ENCODE data around the gene MX2.
"Not testable (repeated sequence)": the region's sequence is repeated elsewhere in the genome, so short reads cannot be mapped to it uniquely, and the experiment has no call there.

MX2 gene

DNA sequence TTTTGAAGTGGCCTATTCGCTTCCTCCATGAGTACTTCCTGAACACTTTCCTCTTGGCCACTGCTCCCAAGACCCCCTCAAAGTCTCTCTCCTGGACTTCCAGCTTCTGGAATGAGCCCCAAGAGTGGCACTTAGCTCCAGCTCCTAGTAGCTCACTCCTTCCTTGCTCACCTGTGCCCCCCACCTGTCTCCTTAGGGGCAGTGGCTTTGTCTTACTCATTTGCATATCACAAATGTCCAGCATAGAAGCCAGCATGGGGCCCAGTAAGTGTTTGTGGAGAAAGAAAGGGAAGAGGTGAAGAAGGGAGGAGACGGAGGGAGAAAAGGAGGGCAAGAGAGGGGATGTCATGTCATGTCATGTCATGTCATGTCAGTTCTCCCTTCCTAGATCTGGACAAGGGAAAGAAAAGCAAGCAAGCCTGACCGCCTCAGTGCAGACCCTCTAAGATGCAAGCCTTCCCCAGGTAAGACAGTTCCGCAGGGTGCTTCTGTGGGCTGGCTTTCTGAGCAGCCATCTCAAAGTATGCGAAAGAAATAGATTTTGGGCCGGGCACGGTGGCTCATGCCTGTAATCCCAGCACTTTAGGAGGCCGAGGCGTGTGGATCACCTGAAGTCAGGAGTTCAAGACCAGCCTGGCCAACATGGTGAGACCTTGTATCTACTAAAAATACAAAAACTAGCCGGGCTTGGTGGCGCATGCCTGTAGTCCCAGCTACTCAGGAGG is 57.3 kb downstream of the MX2 start:
- ATAC-seq (replicated peaks) (no peak), DNase-seq (no peak)
- no peak overlapping the region for H3K4me3 Mint-ChIP-seq
- H3K9me3 Mint-ChIP-seq: peaks cover 11 to 17% of the 10 kb centered on the region in 2 donors
- peaks cover 0 to 2% of the 10 kb centered on the region in 2 donors for H3K36me3 Mint-ChIP-seq
- H3K27ac Mint-ChIP-seq: no peak overlapping the region
- no peaks in the 10 kb centered on the region for H3K27me3 Mint-ChIP-seq
- H3K4me1 Mint-ChIP-seq: peaks cover 29 to 49% of the 10 kb centered on the region in 2 donors

DNA sequence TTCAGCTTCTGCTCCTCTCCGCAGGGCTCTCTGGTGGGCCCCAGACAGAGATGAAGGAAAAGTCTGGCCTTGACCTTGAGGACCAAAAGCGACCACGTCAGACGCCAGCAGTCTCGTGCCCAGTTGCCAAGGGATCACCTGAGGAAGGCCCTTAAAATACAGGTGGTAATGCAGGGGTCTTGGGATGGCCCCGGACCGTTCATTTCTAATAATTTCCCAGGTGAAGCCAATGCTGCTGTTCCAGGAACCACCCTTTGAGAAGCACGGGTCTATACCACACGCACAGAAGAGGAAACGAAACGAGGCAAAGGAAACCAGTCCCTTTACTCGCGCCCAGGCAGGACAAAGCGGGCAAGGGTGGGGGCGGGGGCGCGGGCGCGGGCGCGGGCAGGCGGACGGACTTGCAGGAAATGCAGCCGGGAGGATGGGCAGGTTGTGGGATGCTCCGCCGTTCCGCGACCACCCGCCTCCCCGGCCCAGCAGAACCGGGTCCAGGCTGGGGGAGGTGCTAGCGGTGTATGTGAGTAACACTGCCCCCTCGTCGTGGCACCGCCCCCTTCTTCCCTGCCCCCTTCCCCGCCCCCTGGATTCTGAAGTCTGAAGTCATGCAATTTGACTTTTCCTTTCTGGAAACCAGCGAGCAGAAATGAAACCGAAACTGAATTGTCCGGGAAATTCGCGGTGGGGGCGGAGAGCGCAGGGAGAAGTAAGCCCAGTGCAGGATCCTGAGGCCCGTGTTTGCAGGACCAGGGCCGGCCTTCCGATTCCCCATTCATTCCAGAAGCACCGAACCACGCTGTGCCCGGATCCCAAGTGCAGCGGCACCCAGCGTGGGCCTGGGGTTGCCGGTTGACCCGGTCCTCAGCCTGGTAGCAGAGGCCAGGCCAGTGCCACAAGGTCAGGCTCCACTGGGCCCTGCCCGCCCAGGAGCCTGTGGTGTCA is 58.4 kb downstream of the MX2 start:
- ATAC-seq (replicated peaks) (peak; percentile 96), DNase-seq (peak; percentile 47)
- H3K4me1 Mint-ChIP-seq: peaks cover 32 to 60% of the 10 kb centered on the region in 2 donors
- H3K9me3 Mint-ChIP-seq: peaks cover 9 to 17% of the 10 kb centered on the region in 2 donors
- H3K27ac Mint-ChIP-seq: peak overlapping the region; percentile 87
- no peaks in the 10 kb centered on the region for H3K27me3 Mint-ChIP-seq
- H3K4me3 Mint-ChIP-seq: peak overlapping the region; percentile 78 to 80
- H3K36me3 Mint-ChIP-seq: peaks cover 0 to 2% of the 10 kb centered on the region in 2 donors

DNA sequence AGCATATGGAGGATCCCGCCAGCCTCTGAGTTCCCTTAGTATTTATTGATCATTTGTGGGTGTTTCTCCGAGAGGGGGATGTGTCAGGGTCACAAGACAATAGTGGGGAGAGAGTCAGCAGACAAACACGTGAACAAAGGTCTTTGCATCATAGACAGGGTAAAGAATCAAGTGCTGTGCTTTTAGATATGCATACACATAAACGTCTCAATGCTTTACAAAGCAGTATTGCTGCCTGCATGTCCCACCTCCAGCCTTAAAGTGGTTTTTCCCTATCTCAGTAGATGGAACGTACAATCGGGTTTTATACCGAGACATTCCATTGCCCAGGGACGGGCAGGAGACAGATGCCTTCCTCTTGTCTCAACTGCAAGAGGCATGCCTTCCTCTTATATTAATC is 59.2 kb downstream of the MX2 start:
- not testable (repeated sequence) for H3K36me3 Mint-ChIP-seq; DNase-seq; H3K27me3 Mint-ChIP-seq; ATAC-seq (replicated peaks)
- Mint-ChIP-seq H3K4me3 (peak overlapping the region in 1 of 2 donors; percentile 80), H3K9me3 (peaks cover 9 to 13% of the 10 kb centered on the region in 2 donors), H3K4me1 (peaks cover 36 to 68% of the 10 kb centered on the region in 2 donors), H3K27ac (peak overlapping the region; percentile 87)

DNA sequence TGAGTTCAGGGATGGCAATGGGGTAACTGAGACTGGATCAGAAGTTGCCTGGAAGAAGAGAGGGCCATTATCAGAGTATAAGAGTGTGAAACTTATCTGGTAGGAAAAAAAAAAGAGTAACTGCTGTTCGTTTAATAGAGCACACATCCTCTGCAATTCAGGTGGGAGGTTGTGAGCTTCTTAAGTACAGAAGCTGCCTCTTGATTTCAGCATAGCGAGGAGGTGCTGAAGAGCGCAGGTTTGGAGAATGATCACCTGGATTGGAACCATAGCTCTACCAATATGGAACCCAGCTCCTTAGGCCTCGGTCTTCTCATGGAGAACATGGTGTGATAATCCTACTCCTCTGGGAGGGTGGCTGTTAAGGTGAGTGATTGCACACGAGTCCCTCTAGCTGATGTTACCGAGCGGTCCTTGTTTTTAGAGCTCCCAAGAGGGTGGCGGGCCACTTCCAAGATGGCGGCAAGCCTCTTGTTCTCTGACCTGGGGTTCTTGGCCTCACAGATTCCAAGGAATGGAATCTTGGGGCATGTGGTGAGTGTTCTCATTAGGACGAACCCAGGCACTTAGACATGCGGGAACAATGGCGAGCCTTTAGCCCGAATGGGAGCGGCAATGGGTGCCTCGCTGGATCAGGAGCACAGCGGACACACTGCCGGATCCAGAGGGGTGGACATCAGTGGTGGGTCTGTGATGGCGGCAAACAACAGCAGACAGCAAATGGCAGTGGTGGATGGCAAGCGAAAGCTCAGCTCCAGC is 60.9 kb downstream of the MX2 start:
- DNase-seq (no peak), ATAC-seq (replicated peaks) (no peak)
- Mint-ChIP-seq H3K27me3 (no peaks in the 10 kb centered on the region), H3K4me1 (peaks cover 45 to 83% of the 10 kb centered on the region in 2 donors), H3K9me3 (peaks cover 4 to 6% of the 10 kb centered on the region in 2 donors), H3K4me3 (no peak overlapping the region), H3K27ac (peak overlapping the region; percentile 57), H3K36me3 (peaks cover 0 to 3% of the 10 kb centered on the region in 2 donors)

DNA sequence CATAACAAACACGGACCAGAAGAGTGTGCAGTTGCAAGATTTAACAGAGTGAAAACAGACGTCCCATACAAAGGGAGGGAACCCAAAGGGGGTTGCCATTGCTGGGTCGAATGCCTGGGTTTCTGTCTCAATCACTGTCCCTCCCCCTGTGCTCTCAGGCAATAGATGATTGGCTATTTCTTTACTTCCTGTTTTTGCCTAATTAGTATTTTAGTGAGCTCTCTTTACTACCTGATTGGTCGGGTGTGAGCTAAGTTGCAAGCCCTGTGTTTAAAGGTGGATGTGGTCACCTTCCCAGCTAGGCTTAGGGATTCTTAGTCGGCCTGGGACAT is 61.4 kb downstream of the MX2 start:
- not testable (repeated sequence) for H3K9me3 Mint-ChIP-seq

DNA sequence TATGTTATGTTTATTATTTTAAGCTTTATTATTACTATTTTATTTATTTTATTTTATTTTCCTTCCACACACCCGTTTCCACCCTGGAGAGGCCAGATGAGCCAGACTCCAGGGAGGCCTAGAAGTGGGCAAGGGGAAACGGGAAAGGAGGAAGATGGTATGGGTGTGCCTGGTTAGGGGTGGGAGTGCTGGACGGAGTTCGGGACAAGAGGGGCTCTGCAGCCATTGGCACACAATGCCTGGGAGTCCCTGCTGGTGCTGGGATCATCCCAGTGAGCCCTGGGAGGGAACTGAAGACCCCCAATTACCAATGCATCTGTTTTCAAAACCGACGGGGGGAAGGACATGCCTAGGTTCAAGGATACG is 63.7 kb downstream of the MX2 start:
- peaks cover 0 to 8% of the 10 kb centered on the region in 2 donors for H3K36me3 Mint-ChIP-seq
- H3K27me3 Mint-ChIP-seq: no peaks in the 10 kb centered on the region
- peaks cover 2 to 4% of the 10 kb centered on the region in 2 donors for H3K9me3 Mint-ChIP-seq
- peaks cover 50 to 84% of the 10 kb centered on the region in 2 donors for H3K4me1 Mint-ChIP-seq
- ATAC-seq (replicated peaks) (no peak), DNase-seq (no peak)
- peak overlapping the region; percentile 93 to 99 for H3K4me3 Mint-ChIP-seq
- H3K27ac Mint-ChIP-seq: peak overlapping the region; percentile 92

More for the DNA sequence above, 61.4 kb downstream of the MX2 start:
- not testable (repeated sequence) for H3K27ac Mint-ChIP-seq; ATAC-seq (replicated peaks); H3K36me3 Mint-ChIP-seq; H3K4me3 Mint-ChIP-seq; H3K27me3 Mint-ChIP-seq; DNase-seq
- H3K4me1 Mint-ChIP-seq: peaks cover 50 to 88% of the 10 kb centered on the region in 2 donors

DNA sequence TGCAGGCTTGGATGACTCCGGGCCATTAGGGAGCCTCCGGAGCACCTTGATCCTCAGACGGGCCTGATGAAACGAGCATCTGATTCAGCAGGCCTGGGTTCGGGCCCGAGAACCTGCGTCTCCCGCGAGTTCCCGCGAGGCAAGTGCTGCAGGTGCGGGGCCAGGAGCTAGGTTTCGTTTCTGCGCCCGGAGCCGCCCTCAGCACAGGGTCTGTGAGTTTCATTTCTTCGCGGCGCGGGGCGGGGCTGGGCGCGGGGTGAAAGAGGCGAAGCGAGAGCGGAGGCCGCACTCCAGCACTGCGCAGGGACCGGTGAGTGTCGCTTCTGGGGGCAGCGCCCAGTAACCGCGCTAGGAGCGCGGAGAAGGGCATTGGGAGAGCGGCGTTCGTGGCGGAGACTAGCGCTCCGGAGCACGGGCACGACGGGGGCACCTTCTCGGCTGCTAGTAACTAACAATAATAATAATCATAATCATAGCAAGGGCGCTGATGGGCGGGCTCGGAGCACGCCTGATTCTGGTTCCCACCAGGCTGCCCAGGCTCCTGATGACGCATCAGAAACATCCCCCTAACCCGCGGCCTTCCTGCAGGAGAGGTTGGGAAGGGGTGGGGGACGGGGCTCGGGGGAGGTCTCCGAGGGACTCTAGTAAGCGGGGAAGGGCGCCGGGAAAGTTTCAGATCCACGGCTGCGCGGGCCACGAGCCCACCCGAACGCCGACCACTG is 64.3 kb downstream of the MX2 start, which contains the start of gene MX1:
Gene MX1 (plus strand): TSS at position 286 of the 722 bp plus-strand sequence. CDS start 5,832 bp downstream, outside the sequence.
- no peaks in the 10 kb centered on the region for H3K27me3 Mint-ChIP-seq
- H3K9me3 Mint-ChIP-seq: peaks cover 2 to 4% of the 10 kb centered on the region in 2 donors
- peak within 1 kb of the TSS; percentile 92 for H3K27ac Mint-ChIP-seq
- peak within 1 kb of the TSS; percentile 93 to 99 for H3K4me3 Mint-ChIP-seq
- ATAC-seq (replicated peaks): peak; percentile 92
- DNase-seq: peak; percentile 70
- peaks cover 0 to 8% of the 10 kb centered on the region in 2 donors for H3K36me3 Mint-ChIP-seq
- peaks cover 49 to 81% of the 10 kb centered on the region in 2 donors for H3K4me1 Mint-ChIP-seq

DNA sequence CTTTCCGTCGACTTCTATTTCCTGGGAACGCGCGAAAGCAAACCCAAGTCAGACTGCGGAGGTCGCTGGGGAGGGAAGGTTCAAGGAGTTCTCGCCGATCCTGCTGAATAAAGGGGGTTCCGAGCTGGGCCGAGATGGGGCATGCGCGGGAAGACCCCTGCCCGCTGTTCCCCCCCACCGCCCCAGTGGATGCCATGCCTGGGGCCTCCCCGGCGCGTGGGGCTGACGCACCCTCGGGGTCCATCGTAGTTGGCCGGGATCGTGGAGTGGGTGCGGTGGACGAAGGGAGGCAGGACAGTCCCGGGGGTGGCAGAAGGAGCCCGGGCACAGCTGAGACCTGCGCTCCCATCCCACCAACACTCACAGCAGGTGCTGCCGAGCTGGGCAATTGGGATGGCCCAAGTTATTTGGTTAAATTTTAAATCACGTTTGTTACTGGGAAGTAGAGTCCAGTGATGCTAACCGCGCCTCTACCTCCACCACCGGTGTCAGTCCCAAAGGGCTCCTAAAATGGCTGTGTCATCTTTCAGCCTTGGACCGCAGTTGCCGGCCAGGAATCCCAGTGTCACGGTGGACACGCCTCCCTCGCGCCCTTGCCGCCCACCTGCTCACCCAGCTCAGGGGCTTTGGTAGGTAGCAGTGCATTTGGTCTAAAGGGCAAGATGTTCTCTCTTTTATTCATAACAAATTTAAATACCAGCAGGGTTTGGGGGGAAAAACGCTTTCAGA is 65.0 kb downstream of the MX2 start:
- peak overlapping the region; percentile 51 for H3K27ac Mint-ChIP-seq
- ATAC-seq (replicated peaks) (peak in 1 of 2 donors; percentile 6), DNase-seq (no peak)
- H3K4me1 Mint-ChIP-seq: peaks cover 51 to 83% of the 10 kb centered on the region in 2 donors
- no peaks in the 10 kb centered on the region for H3K27me3 Mint-ChIP-seq
- H3K36me3 Mint-ChIP-seq: peaks cover 0 to 8% of the 10 kb centered on the region in 2 donors
- peak overlapping the region; percentile 93 to 99 for H3K4me3 Mint-ChIP-seq
- peaks cover 2 to 4% of the 10 kb centered on the region in 2 donors for H3K9me3 Mint-ChIP-seq

DNA sequence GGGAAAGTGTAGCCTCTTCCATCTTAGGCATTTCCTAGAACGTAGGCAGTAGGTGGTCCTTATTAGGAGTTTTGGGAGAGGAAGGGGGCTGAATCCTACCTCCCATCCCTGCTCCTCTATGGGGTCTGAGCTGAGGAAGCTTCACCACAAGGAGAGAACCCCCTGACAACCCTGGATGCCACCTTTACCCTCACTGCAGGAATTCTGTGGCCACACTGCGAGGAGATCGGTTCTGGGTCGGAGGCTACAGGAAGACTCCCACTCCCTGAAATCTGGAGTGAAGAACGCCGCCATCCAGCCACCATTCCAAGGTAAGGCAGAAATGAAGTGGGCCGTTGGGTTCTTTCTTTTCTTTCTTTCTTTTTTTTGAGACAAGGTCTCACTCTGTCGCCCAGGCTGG is 65.7 kb downstream of the MX2 start:
- no peak for DNase-seq
- H3K27me3 Mint-ChIP-seq: no peaks in the 10 kb centered on the region

DNA sequence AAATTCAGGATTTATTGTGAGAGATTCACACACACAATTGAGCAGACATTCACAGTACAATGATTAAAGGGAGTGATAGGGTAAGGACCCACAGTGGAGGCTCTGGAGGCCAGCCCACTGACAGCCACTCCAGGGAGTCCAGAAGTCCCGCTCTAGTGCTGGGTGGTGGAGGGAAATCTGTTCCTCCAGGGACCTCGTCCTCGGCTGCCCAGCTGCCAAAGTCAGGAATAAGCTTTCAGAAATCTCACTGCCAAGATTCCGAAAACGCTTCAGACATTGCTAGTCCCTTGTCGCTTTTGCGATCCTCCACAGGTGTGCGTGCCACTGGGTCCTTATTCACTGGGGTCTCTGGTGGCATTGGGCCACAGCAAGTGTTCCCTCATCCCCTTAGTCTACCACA is 66.5 kb downstream of the MX2 start:
- Mint-ChIP-seq H3K9me3 (peaks cover 2 to 4% of the 10 kb centered on the region in 2 donors), H3K27ac (peak overlapping the region; percentile 51), H3K36me3 (peaks cover 11 to 15% of the 10 kb centered on the region in 2 donors), H3K27me3 (no peaks in the 10 kb centered on the region), H3K4me3 (no peak overlapping the region), H3K4me1 (peaks cover 48 to 82% of the 10 kb centered on the region in 2 donors)
- ATAC-seq (replicated peaks): no peak
- DNase-seq: no peak

More for the DNA sequence above, 65.7 kb downstream of the MX2 start:
- no peak overlapping the region for H3K27ac Mint-ChIP-seq
- H3K9me3 Mint-ChIP-seq: peaks cover 2 to 4% of the 10 kb centered on the region in 2 donors
- peaks cover 4 to 8% of the 10 kb centered on the region in 2 donors for H3K36me3 Mint-ChIP-seq
- peaks cover 50 to 83% of the 10 kb centered on the region in 2 donors for H3K4me1 Mint-ChIP-seq
- ATAC-seq (replicated peaks): no peak
- peak overlapping the region in 1 of 2 donors; percentile 99 for H3K4me3 Mint-ChIP-seq

DNA sequence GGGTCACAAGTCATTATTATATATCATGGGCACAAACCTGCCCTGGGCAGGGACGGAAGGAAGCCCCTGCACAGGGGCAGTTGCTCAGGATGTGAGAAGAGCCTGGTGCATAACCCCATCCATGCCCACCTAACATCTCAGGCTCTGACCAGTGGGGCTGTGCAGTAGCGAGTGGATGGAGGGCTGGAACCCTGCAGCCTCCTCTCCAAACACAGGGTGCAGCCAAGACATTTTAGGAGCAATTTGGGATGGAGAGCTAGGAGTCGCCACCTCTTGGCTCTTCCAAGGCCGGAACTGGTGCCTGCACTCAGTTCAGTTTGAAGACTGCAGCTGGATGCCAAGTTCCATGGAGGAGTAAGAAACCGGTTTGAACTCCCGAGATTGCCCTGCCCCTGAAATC is 67.0 kb downstream of the MX2 start:
- ATAC-seq (replicated peaks) (no peak), DNase-seq (no peak)
- no peak overlapping the region for H3K27ac Mint-ChIP-seq
- H3K4me1 Mint-ChIP-seq: peaks cover 43 to 79% of the 10 kb centered on the region in 2 donors
- H3K4me3 Mint-ChIP-seq: no peak overlapping the region
- no peaks in the 10 kb centered on the region for H3K27me3 Mint-ChIP-seq
- peaks cover 14 to 18% of the 10 kb centered on the region in 2 donors for H3K36me3 Mint-ChIP-seq
- peaks cover 0 to 5% of the 10 kb centered on the region in 2 donors for H3K9me3 Mint-ChIP-seq

DNA sequence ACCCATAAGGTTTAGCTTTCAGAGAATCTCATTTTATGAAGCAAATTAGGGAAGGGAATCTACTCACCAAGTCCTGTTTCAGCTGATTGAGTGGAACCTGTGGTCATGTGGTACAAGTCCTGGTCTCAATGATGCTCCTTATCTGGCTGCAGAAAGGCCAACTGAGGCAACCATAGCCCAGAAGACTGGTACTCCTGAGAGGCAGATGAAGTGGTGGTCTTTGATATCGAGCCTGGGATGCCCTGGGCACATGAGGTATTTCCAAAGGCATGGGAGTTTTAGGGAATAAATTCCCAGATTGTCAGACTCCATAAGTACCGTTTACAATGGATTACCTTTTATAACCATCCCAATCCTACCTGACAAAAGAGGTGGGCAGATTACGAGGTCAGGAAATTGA is 67.5 kb downstream of the MX2 start:
- ATAC-seq (replicated peaks) (no peak), DNase-seq (no peak)
- H3K27ac Mint-ChIP-seq: no peak overlapping the region
- H3K27me3 Mint-ChIP-seq: no peaks in the 10 kb centered on the region
- H3K9me3 Mint-ChIP-seq: peaks cover 2 to 5% of the 10 kb centered on the region in 2 donors
- peaks cover 19% of the 10 kb centered on the region in 2 donors for H3K36me3 Mint-ChIP-seq
- no peak overlapping the region for H3K4me3 Mint-ChIP-seq
- peaks cover 41 to 74% of the 10 kb centered on the region in 2 donors for H3K4me1 Mint-ChIP-seq
